Activated naive CD8-positive, alpha-beta T cell treated with anti-CD3 and anti-CD28 coated beads for 36 hours (primary cell): Measurements from ENCODE around the gene DSCAML1. TPM values are rescaled to one million over a fixed set of nuclear protein-coding genes. Genes with fewer than 3 reads are reported as not detected.

ENCODE experiments used
- DNase-seq: peaks from one replicate; pipeline ENCODE4 v3.0.0; 2021
- H3K27ac Mint-ChIP-seq: one replicate; pipeline ENCODE4 v1.8.0; 2022; ENCODE audit warnings: mild to moderate bottlenecking, moderate library complexity, mixed read lengths
- H3K27me3 Mint-ChIP-seq: one replicate; pipeline ENCODE4 v1.8.0; 2022; ENCODE audit warnings: mild to moderate bottlenecking, mixed read lengths
- H3K36me3 Mint-ChIP-seq: one replicate; pipeline ENCODE4 v1.8.0; 2021; ENCODE audit warnings: mild to moderate bottlenecking, mixed read lengths
- H3K4me1 Mint-ChIP-seq: one replicate; pipeline ENCODE4 v1.8.0; 2021; ENCODE audit warnings: mixed read lengths
- H3K4me3 Mint-ChIP-seq: one replicate; pipeline ENCODE4 v1.8.0; 2022; ENCODE audit warnings: mild to moderate bottlenecking, moderate library complexity, mixed read lengths
- H3K9me3 Mint-ChIP-seq: one replicate; pipeline ENCODE4 v1.8.0; 2022; ENCODE audit warnings: mixed read lengths
- total RNA-seq, 2 experiments: library from RNA; stranded (reverse); gene quantifications; one replicate each; pipeline ENCODE4 v1.2.3, GENCODE V29; 2021

The DSCAML1 gene
- total RNA-seq, 2 experiments from 2014 or later, result 0.87 to 0.94 TPM

- H3K27me3 Mint-ChIP-seq, result no peaks in the 10 kb centered on the region
- DNase-seq, result no peak
- no peaks in the 10 kb centered on the region for H3K36me3 Mint-ChIP-seq
- H3K4me3 Mint-ChIP-seq, result no peak overlapping the region
- H3K4me1 Mint-ChIP-seq, result peaks cover 5% of the 10 kb centered on the region
- no peak overlapping the region for H3K27ac Mint-ChIP-seq
- no peaks in the 10 kb centered on the region for H3K9me3 Mint-ChIP-seq
Observed at GRCh38 chr11:117747892-117748291, 49.1 kb downstream of the DSCAML1 start.

GRCh38 chr11:117745346-117745745 is 51.7 kb downstream of the DSCAML1 start:
- H3K27ac Mint-ChIP-seq, result no peak overlapping the region
- no peak for DNase-seq
- H3K4me1 Mint-ChIP-seq, result peaks cover 5% of the 10 kb centered on the region
- H3K27me3 Mint-ChIP-seq, result no peaks in the 10 kb centered on the region
- H3K4me3 Mint-ChIP-seq, result no peak overlapping the region
- no peaks in the 10 kb centered on the region for H3K36me3 Mint-ChIP-seq
- H3K9me3 Mint-ChIP-seq, result no peaks in the 10 kb centered on the region

GRCh38 chr11:117744471-117745150 is 52.4 kb downstream of the DSCAML1 start:
- Mint-ChIP-seq H3K4me1 (peaks cover 5% of the 10 kb centered on the region), H3K36me3 (no peaks in the 10 kb centered on the region), H3K4me3 (no peak overlapping the region), H3K9me3 (no peaks in the 10 kb centered on the region), H3K27me3 (no peaks in the 10 kb centered on the region), H3K27ac (no peak overlapping the region)
- no peak for DNase-seq

GRCh38 chr11:117743121-117743815 is 53.7 kb downstream of the DSCAML1 start:
- DNase-seq, result no peak
- Mint-ChIP-seq H3K9me3 (no peaks in the 10 kb centered on the region), H3K27ac (no peak overlapping the region), H3K4me3 (no peak overlapping the region), H3K36me3 (no peaks in the 10 kb centered on the region), H3K4me1 (peaks cover 5% of the 10 kb centered on the region), H3K27me3 (no peaks in the 10 kb centered on the region)

GRCh38 chr11:117738246-117738957 is 58.6 kb downstream of the DSCAML1 start:
- H3K36me3 Mint-ChIP-seq, result no peaks in the 10 kb centered on the region
- H3K4me3 Mint-ChIP-seq, result no peak overlapping the region
- H3K9me3 Mint-ChIP-seq, result no peaks in the 10 kb centered on the region
- no peaks in the 10 kb centered on the region for H3K27me3 Mint-ChIP-seq
- DNase-seq, result no peak
- H3K4me1 Mint-ChIP-seq, result peaks cover 2% of the 10 kb centered on the region
- no peak overlapping the region for H3K27ac Mint-ChIP-seq

- no peak for DNase-seq
- Mint-ChIP-seq H3K4me1 (no peaks in the 10 kb centered on the region), H3K27me3 (no peaks in the 10 kb centered on the region), H3K9me3 (no peaks in the 10 kb centered on the region), H3K4me3 (no peak overlapping the region), H3K36me3 (no peaks in the 10 kb centered on the region), H3K27ac (no peak overlapping the region)
Observed at GRCh38 chr11:117735350-117735977, 61.6 kb downstream of the DSCAML1 start.

GRCh38 chr11:117734601-117735024 is 62.4 kb downstream of the DSCAML1 start:
- Mint-ChIP-seq H3K27ac (no peak overlapping the region), H3K36me3 (no peaks in the 10 kb centered on the region), H3K27me3 (no peaks in the 10 kb centered on the region), H3K4me1 (no peaks in the 10 kb centered on the region), H3K9me3 (no peaks in the 10 kb centered on the region), H3K4me3 (no peak overlapping the region)
- no peak for DNase-seq

- Mint-ChIP-seq H3K27me3 (no peaks in the 10 kb centered on the region), H3K9me3 (no peaks in the 10 kb centered on the region), H3K4me1 (no peaks in the 10 kb centered on the region), H3K4me3 (no peak overlapping the region), H3K27ac (no peak overlapping the region), H3K36me3 (no peaks in the 10 kb centered on the region)
- DNase-seq, result no peak
Observed at GRCh38 chr11:117733316-117733715, 63.7 kb downstream of the DSCAML1 start.

GRCh38 chr11:117731722-117732290 is 65.2 kb downstream of the DSCAML1 start:
- H3K9me3 Mint-ChIP-seq, result no peaks in the 10 kb centered on the region
- H3K4me3 Mint-ChIP-seq, result no peak overlapping the region
- DNase-seq, result no peak
- no peak overlapping the region for H3K27ac Mint-ChIP-seq
- no peaks in the 10 kb centered on the region for H3K4me1 Mint-ChIP-seq
- no peaks in the 10 kb centered on the region for H3K27me3 Mint-ChIP-seq
- H3K36me3 Mint-ChIP-seq, result no peaks in the 10 kb centered on the region

GRCh38 chr11:117730208-117730800 is 66.7 kb downstream of the DSCAML1 start:
- Mint-ChIP-seq H3K9me3 (no peaks in the 10 kb centered on the region), H3K4me1 (no peaks in the 10 kb centered on the region), H3K4me3 (no peak overlapping the region), H3K27ac (no peak overlapping the region), H3K36me3 (no peaks in the 10 kb centered on the region), H3K27me3 (no peaks in the 10 kb centered on the region)
- no peak for DNase-seq

GRCh38 chr11:117725048-117725734 is 71.8 kb downstream of the DSCAML1 start:
- H3K27ac Mint-ChIP-seq, result no peak overlapping the region
- no peak for DNase-seq
- H3K4me3 Mint-ChIP-seq, result no peak overlapping the region
- H3K4me1 Mint-ChIP-seq, result no peaks in the 10 kb centered on the region
- H3K27me3 Mint-ChIP-seq, result no peaks in the 10 kb centered on the region
- no peaks in the 10 kb centered on the region for H3K36me3 Mint-ChIP-seq
- H3K9me3 Mint-ChIP-seq, result no peaks in the 10 kb centered on the region

GRCh38 chr11:117724621-117725020 is 72.4 kb downstream of the DSCAML1 start:
- no peaks in the 10 kb centered on the region for H3K36me3 Mint-ChIP-seq
- H3K4me1 Mint-ChIP-seq, result no peaks in the 10 kb centered on the region
- H3K4me3 Mint-ChIP-seq, result no peak overlapping the region
- H3K27ac Mint-ChIP-seq, result no peak overlapping the region
- no peaks in the 10 kb centered on the region for H3K27me3 Mint-ChIP-seq
- no peak for DNase-seq
- H3K9me3 Mint-ChIP-seq, result no peaks in the 10 kb centered on the region

- DNase-seq, result no peak
- Mint-ChIP-seq H3K4me3 (no peak overlapping the region), H3K9me3 (no peaks in the 10 kb centered on the region), H3K4me1 (no peaks in the 10 kb centered on the region), H3K27ac (no peak overlapping the region), H3K36me3 (no peaks in the 10 kb centered on the region), H3K27me3 (no peaks in the 10 kb centered on the region)
Observed at GRCh38 chr11:117724104-117724503, 72.9 kb downstream of the DSCAML1 start.
